HepG2 (cell line): ENCODE data around the gene ENO1. TPM values are rescaled to one million over a fixed set of nuclear protein-coding genes. Genes with fewer than 3 reads are reported as not detected.

ENCODE experiments used
- CREM ChIP-seq, 2 experiments: sonication (generic) in 1 of 2; formaldehyde crosslinking in 1 of 2; IDR thresholded peaks; 2 replicates each; pipeline versions ENCODE4 v1.4.0 to v1.6.1; 2016 to 2020; ENCODE audit warnings: antibody characterized with exemption in 1 of 2, mild to moderate bottlenecking in 1 of 2, missing genetic modification reagents in 1 of 2
- KDM4B ChIP-seq: sonication (generic); formaldehyde crosslinking; IDR thresholded peaks from 2 replicates; pipeline ENCODE4 v1.4.0; 2020; ENCODE audit warnings: missing genetic modification reagents
- KDM5B ChIP-seq: sonication (generic); formaldehyde crosslinking; IDR thresholded peaks from 2 replicates; pipeline ENCODE4 v1.4.0; 2020; ENCODE audit warnings: missing genetic modification reagents, mild to moderate bottlenecking, borderline replicate concordance
- KLF6 ChIP-seq: IDR thresholded peaks from 2 replicates; pipeline ENCODE4 v1.8.0; 2016; ENCODE audit warnings: missing biosample characterization, missing genetic modification reagents
- NFYC ChIP-seq: IDR thresholded peaks from 2 replicates; pipeline ENCODE4 v1.6.1; 2016; ENCODE audit warnings: missing genetic modification reagents, missing compliant biosample characterization
- PHF20 ChIP-seq: sonication (generic); formaldehyde crosslinking; IDR thresholded peaks from 2 replicates; pipeline ENCODE4 v1.5.0; 2020; ENCODE audit warnings: mild to moderate bottlenecking, missing genetic modification reagents
- PITX1 ChIP-seq: sonication (generic); formaldehyde crosslinking; IDR thresholded peaks from 2 replicates; pipeline ENCODE4 v1.5.1; 2020; ENCODE audit warnings: mild to moderate bottlenecking, missing genetic modification reagents
- SALL1 ChIP-seq: sonication (generic); formaldehyde crosslinking; IDR thresholded peaks from 2 replicates; pipeline ENCODE4 v1.8.0; 2022; ENCODE audit warnings: mild to moderate bottlenecking, missing genetic modification reagents
- TSC22D2 ChIP-seq: sonication (generic); formaldehyde crosslinking; IDR thresholded peaks from 2 replicates; pipeline ENCODE4 v1.5.1; 2020; ENCODE audit warnings: missing genetic modification reagents, mild to moderate bottlenecking, borderline replicate concordance
- ZFP62 ChIP-seq: sonication (generic); formaldehyde crosslinking; IDR thresholded peaks from 2 replicates; pipeline ENCODE4 v1.4.0; 2020; ENCODE audit warnings: missing genetic modification reagents
- ZMAT3 ChIP-seq: sonication (generic); formaldehyde crosslinking; conservative IDR thresholded peaks from 2 replicates; pipeline ENCODE4 v1.7.0; 2021; ENCODE audit warnings: missing genetic modification reagents
- ZMYM3 ChIP-seq: sonication (generic); formaldehyde crosslinking; IDR thresholded peaks from 2 replicates; pipeline ENCODE4 v1.5.1; 2020; ENCODE audit warnings: mild to moderate bottlenecking, missing genetic modification reagents
- ZNF160 ChIP-seq: sonication (generic); formaldehyde crosslinking; IDR thresholded peaks from 2 replicates; pipeline ENCODE4 v1.8.0; 2022; ENCODE audit warnings: mild to moderate bottlenecking, inconsistent platforms, missing genetic modification reagents
- ZNF232 ChIP-seq: sonication (generic); formaldehyde crosslinking; IDR thresholded peaks from 2 replicates; pipeline ENCODE4 v1.4.0; 2020; ENCODE audit warnings: missing genetic modification reagents, borderline replicate concordance
- ZNF30 ChIP-seq: sonication (generic); formaldehyde crosslinking; IDR thresholded peaks from 2 replicates; pipeline ENCODE4 v1.5.0; 2020; ENCODE audit warnings: mild to moderate bottlenecking, missing genetic modification reagents
- ZNF34 ChIP-seq: sonication (generic); formaldehyde crosslinking; IDR thresholded peaks from 2 replicates; pipeline ENCODE4 v1.4.0; 2020; ENCODE audit warnings: mild to moderate bottlenecking, missing genetic modification reagents, borderline replicate concordance
- polyA plus RNA-seq, 8 experiments: library from polyadenylated mRNA; depleted of rRNA in 3 of 8; stranded (reverse) in 7 of 8; unstranded in 1 of 8; fragments of >200 nt; fragmentation: Illumina TruSeq in 4 of 8; extraction: Trizol in 4 of 8; gene quantifications; 2 replicates each; pipeline versions ENCODE4 v1.2.1 to v1.2.3, GENCODE V29; 2011 to 2016; ENCODE audit warnings: low read depth in 4 of 8, missing spikeins in 1 of 8, mixed read lengths in 1 of 8; ENCODE audit not compliant: insufficient read depth in 1 of 8
- total RNA-seq, 5 experiments: library from RNA; depleted of rRNA; stranded (reverse); fragments of >200 nt; fragmentation: Illumina TruSeq; extraction: Trizol; gene quantifications; 2 replicates each; pipeline ENCODE4 v1.2.3, GENCODE V29; 2016; ENCODE audit warnings: low read depth in 1 of 5
- TF ChIP-seq, protein P1 (sequence below): sonication (generic); formaldehyde crosslinking; IDR thresholded peaks from 2 replicates; pipeline ENCODE4 v1.4.0; 2020; ENCODE audit warnings: missing genetic modification reagents
- TF ChIP-seq, protein P2 (sequence below): sonication (generic); formaldehyde crosslinking; IDR thresholded peaks from 2 replicates; pipeline ENCODE4 v1.4.0; 2020; ENCODE audit warnings: mild to moderate bottlenecking, missing genetic modification reagents, borderline replicate concordance
- TF ChIP-seq, protein P3 (sequence below): sonication (generic); formaldehyde crosslinking; IDR thresholded peaks from 2 replicates; pipeline ENCODE4 v1.8.1; 2023; ENCODE audit warnings: mild to moderate bottlenecking, missing genetic modification reagents
- TF ChIP-seq, protein P4 (sequence below): IDR thresholded peaks from 2 replicates; pipeline ENCODE4 v1.6.1; 2016
- TF ChIP-seq, protein P5 (sequence below): sonication (generic); formaldehyde crosslinking; IDR thresholded peaks from 2 replicates; pipeline ENCODE4 v1.4.0; 2020; ENCODE audit warnings: missing genetic modification reagents

Gene ENO1
- total and polyA plus RNA-seq, 2 of the 13 experiments (the other 11 are each of a cell fraction or from before 2014, with no cell fraction given) = 1,559 to 3,103 TPM

DNA sequence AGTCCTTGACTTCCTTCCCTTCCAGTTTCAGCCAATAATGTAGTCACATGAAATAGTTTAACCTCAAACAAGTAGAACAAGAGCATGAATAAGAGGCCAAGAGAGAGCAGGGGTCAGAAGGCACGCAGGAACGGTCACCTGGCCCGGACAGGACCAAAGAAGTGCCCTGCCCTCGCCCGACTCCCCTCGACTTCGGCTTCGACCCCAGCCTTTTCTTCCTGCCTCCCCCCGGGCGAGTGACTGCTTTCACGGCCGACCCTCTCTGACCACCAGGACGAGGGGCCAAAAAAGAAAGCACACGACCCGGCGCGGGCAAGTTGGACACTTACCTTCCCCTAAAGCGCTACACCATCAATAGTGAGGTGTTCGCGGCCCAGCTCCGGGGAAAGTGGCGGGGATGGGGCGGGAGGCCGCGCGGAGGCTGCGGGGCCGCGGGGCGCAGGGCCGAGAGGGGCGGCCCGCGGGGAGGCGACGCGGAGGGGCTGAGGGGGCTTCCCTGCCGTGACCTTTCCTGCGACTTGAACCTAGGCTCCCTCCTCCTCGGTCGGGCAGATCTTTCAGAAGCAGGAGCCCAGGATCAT is 61.6 kb downstream of the ENO1 start (continued):
- TF ChIP-seq, protein P1, sequence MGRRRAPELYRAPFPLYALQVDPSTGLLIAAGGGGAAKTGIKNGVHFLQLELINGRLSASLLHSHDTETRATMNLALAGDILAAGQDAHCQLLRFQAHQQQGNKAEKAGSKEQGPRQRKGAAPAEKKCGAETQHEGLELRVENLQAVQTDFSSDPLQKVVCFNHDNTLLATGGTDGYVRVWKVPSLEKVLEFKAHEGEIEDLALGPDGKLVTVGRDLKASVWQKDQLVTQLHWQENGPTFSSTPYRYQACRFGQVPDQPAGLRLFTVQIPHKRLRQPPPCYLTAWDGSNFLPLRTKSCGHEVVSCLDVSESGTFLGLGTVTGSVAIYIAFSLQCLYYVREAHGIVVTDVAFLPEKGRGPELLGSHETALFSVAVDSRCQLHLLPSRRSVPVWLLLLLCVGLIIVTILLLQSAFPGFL (CRISPR knock-in tag) = no peak
- TF ChIP-seq, protein P2, sequence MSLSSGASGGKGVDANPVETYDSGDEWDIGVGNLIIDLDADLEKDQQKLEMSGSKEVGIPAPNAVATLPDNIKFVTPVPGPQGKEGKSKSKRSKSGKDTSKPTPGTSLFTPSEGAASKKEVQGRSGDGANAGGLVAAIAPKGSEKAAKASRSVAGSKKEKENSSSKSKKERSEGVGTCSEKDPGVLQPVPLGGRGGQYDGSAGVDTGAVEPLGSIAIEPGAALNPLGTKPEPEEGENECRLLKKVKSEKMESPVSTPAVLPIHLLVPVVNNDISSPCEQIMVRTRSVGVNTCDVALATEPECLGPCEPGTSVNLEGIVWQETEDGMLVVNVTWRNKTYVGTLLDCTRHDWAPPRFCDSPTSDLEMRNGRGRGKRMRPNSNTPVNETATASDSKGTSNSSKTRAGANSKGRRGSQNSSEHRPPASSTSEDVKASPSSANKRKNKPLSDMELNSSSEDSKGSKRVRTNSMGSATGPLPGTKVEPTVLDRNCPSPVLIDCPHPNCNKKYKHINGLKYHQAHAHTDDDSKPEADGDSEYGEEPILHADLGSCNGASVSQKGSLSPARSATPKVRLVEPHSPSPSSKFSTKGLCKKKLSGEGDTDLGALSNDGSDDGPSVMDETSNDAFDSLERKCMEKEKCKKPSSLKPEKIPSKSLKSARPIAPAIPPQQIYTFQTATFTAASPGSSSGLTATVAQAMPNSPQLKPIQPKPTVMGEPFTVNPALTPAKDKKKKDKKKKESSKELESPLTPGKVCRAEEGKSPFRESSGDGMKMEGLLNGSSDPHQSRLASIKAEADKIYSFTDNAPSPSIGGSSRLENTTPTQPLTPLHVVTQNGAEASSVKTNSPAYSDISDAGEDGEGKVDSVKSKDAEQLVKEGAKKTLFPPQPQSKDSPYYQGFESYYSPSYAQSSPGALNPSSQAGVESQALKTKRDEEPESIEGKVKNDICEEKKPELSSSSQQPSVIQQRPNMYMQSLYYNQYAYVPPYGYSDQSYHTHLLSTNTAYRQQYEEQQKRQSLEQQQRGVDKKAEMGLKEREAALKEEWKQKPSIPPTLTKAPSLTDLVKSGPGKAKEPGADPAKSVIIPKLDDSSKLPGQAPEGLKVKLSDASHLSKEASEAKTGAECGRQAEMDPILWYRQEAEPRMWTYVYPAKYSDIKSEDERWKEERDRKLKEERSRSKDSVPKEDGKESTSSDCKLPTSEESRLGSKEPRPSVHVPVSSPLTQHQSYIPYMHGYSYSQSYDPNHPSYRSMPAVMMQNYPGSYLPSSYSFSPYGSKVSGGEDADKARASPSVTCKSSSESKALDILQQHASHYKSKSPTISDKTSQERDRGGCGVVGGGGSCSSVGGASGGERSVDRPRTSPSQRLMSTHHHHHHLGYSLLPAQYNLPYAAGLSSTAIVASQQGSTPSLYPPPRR (CRISPR knock-in tag) = no peak
- TF ChIP-seq ZNF232 (CRISPR knock-in tag) = no peak
- no peak for TF ChIP-seq TSC22D2 (CRISPR knock-in tag)
- TF ChIP-seq ZNF30 (CRISPR knock-in tag) = no peak
- TF ChIP-seq ZMYM3 (CRISPR knock-in tag) = no peak
- no peak for TF ChIP-seq KDM4B
- no peak for TF ChIP-seq CREM (IDR thresholded peaks at IDR 0.05)
- no peak for TF ChIP-seq CREM (CRISPR knock-in tag; IDR thresholded peaks at IDR 0.05)
- TF ChIP-seq ZFP62 (CRISPR knock-in tag) = no peak
- TF ChIP-seq, protein P3, sequence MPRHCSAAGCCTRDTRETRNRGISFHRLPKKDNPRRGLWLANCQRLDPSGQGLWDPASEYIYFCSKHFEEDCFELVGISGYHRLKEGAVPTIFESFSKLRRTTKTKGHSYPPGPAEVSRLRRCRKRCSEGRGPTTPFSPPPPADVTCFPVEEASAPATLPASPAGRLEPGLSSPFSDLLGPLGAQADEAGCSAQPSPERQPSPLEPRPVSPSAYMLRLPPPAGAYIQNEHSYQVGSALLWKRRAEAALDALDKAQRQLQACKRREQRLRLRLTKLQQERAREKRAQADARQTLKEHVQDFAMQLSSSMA (CRISPR knock-in tag) = no peak
- 0 out of 2 replicates have a peak, but pooled peaks have one; percentile 11 for TF ChIP-seq KLF6
- TF ChIP-seq NFYC = no peak
- TF ChIP-seq, protein P4, sequence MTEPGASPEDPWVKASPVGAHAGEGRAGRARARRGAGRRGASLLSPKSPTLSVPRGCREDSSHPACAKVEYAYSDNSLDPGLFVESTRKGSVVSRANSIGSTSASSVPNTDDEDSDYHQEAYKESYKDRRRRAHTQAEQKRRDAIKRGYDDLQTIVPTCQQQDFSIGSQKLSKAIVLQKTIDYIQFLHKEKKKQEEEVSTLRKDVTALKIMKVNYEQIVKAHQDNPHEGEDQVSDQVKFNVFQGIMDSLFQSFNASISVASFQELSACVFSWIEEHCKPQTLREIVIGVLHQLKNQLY (CRISPR knock-in tag) = no peak
- no peak for TF ChIP-seq PHF20 (CRISPR knock-in tag)
- TF ChIP-seq SALL1 (CRISPR knock-in tag) = 0 out of 2 replicates have a peak, but pooled peaks have one; percentile 9
- TF ChIP-seq PITX1 (CRISPR knock-in tag) = no peak
- TF ChIP-seq KDM5B (CRISPR knock-in tag) = no peak
- TF ChIP-seq ZNF34 (CRISPR knock-in tag) = no peak
- TF ChIP-seq ZMAT3 = no peak
- no peak for TF ChIP-seq ZNF160 (CRISPR knock-in tag)
- TF ChIP-seq, protein P5, sequence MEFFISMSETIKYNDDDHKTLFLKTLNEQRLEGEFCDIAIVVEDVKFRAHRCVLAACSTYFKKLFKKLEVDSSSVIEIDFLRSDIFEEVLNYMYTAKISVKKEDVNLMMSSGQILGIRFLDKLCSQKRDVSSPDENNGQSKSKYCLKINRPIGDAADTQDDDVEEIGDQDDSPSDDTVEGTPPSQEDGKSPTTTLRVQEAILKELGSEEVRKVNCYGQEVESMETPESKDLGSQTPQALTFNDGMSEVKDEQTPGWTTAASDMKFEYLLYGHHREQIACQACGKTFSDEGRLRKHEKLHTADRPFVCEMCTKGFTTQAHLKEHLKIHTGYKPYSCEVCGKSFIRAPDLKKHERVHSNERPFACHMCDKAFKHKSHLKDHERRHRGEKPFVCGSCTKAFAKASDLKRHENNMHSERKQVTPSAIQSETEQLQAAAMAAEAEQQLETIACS = no peak
